HepG2 (cell line): Measurements from ENCODE around the gene FNDC8. TPM values are rescaled to one million over a fixed set of nuclear protein-coding genes. Genes with fewer than 3 reads are reported as not detected.

Experiments
- CENPT ChIP-seq: sonication (generic); formaldehyde crosslinking; IDR thresholded peaks from 2 replicates; pipeline ENCODE4 v1.8.0; 2022; ENCODE audit warnings: low read depth, mild to moderate bottlenecking, moderate library complexity, missing genetic modification reagents
- GATAD1 ChIP-seq: IDR thresholded peaks from 2 replicates; pipeline ENCODE4 v1.6.1; 2016; ENCODE audit warnings: missing genetic modification reagents, missing compliant biosample characterization
- KLF6 ChIP-seq: IDR thresholded peaks from 2 replicates; pipeline ENCODE4 v1.8.0; 2016; ENCODE audit warnings: missing biosample characterization, missing genetic modification reagents
- MED1 ChIP-seq: sonication (generic); formaldehyde crosslinking; IDR thresholded peaks from 2 replicates; pipeline ENCODE4 v1.4.0; 2020; ENCODE audit warnings: missing genetic modification reagents
- POLR2AphosphoS2 ChIP-seq: IDR thresholded peaks from 2 replicates; pipeline ENCODE4 v1.6.1; 2011; ENCODE audit warnings: low read depth, low read length, improper control_type of control experiment
- SOX6 ChIP-seq, 2 experiments: fragments of 450-650 bp in 1 of 2; sonication (generic) in 1 of 2; formaldehyde crosslinking in 1 of 2; IDR thresholded peaks; 2 replicates each; pipeline versions ENCODE4 v1.4.0 to v1.6.1; 2017 to 2020; ENCODE audit warnings: antibody characterized with exemption in 1 of 2, mild to moderate bottlenecking in 1 of 2, missing genetic modification reagents in 1 of 2
- XRCC5 ChIP-seq: fragments of 200-400 bp; formaldehyde crosslinking; optimal IDR thresholded peaks from 2 replicates; pipeline ENCODE3; 2017; ENCODE audit warnings: mild to moderate bottlenecking, low read length
- YEATS2 ChIP-seq: sonication (generic); formaldehyde crosslinking; IDR thresholded peaks from 2 replicates; pipeline ENCODE4 v1.4.0; 2020; ENCODE audit warnings: missing genetic modification reagents, borderline replicate concordance
- ZNF512 ChIP-seq: sonication (generic); formaldehyde crosslinking; IDR thresholded peaks from 2 replicates; pipeline ENCODE4 v1.4.0; 2020; ENCODE audit warnings: mild to moderate bottlenecking, missing genetic modification reagents
- ZNF549 ChIP-seq: sonication (generic); formaldehyde crosslinking; IDR thresholded peaks from 2 replicates; pipeline ENCODE4 v1.5.0; 2020; ENCODE audit warnings: missing genetic modification reagents
- ZNF563 ChIP-seq: sonication (generic); formaldehyde crosslinking; IDR thresholded peaks from 2 replicates; pipeline ENCODE4 v1.8.0; 2022; ENCODE audit warnings: mild to moderate bottlenecking, moderate library complexity, missing genetic modification reagents
- ZNF644 ChIP-seq: IDR thresholded peaks from 2 replicates; pipeline ENCODE4 v1.6.1; 2016; ENCODE audit warnings: low read depth
- ZNF878 ChIP-seq: sonication (generic); formaldehyde crosslinking; IDR thresholded peaks from 2 replicates; pipeline ENCODE4 v1.8.1; 2023; ENCODE audit warnings: mild to moderate bottlenecking, missing genetic modification reagents, moderate library complexity
- ZSCAN30 ChIP-seq: sonication (generic); formaldehyde crosslinking; IDR thresholded peaks from 2 replicates; pipeline ENCODE4 v1.5.0; 2020; ENCODE audit warnings: mild to moderate bottlenecking, missing genetic modification reagents
- polyA plus RNA-seq, 8 experiments: library from polyadenylated mRNA; depleted of rRNA in 3 of 8; stranded (reverse) in 7 of 8; unstranded in 1 of 8; fragments of >200 nt; fragmentation: Illumina TruSeq in 4 of 8; extraction: Trizol in 4 of 8; gene quantifications; 2 replicates each; pipeline versions ENCODE4 v1.2.1 to v1.2.3, GENCODE V29; 2011 to 2016; ENCODE audit warnings: low read depth in 4 of 8, missing spikeins in 1 of 8, mixed read lengths in 1 of 8; ENCODE audit not compliant: insufficient read depth in 1 of 8
- total RNA-seq, 5 experiments: library from RNA; depleted of rRNA; stranded (reverse); fragments of >200 nt; fragmentation: Illumina TruSeq; extraction: Trizol; gene quantifications; 2 replicates each; pipeline ENCODE4 v1.2.3, GENCODE V29; 2016; ENCODE audit warnings: low read depth in 1 of 5
- TF ChIP-seq, protein P1 (sequence below): IDR thresholded peaks from 2 replicates; pipeline ENCODE4 v1.6.1; 2016; ENCODE audit warnings: low read depth, control low read depth
- TF ChIP-seq, protein P2 (sequence below): sonication (generic); formaldehyde crosslinking; IDR thresholded peaks from 2 replicates; pipeline ENCODE4 v1.4.0; 2020; ENCODE audit warnings: missing genetic modification reagents, low read depth, mild to moderate bottlenecking, borderline replicate concordance

FNDC8 gene
- total and polyA plus RNA-seq, 2 of the 13 experiments (the other 11 are each of a cell fraction or from before 2014, with no cell fraction given): not detected

DNA sequence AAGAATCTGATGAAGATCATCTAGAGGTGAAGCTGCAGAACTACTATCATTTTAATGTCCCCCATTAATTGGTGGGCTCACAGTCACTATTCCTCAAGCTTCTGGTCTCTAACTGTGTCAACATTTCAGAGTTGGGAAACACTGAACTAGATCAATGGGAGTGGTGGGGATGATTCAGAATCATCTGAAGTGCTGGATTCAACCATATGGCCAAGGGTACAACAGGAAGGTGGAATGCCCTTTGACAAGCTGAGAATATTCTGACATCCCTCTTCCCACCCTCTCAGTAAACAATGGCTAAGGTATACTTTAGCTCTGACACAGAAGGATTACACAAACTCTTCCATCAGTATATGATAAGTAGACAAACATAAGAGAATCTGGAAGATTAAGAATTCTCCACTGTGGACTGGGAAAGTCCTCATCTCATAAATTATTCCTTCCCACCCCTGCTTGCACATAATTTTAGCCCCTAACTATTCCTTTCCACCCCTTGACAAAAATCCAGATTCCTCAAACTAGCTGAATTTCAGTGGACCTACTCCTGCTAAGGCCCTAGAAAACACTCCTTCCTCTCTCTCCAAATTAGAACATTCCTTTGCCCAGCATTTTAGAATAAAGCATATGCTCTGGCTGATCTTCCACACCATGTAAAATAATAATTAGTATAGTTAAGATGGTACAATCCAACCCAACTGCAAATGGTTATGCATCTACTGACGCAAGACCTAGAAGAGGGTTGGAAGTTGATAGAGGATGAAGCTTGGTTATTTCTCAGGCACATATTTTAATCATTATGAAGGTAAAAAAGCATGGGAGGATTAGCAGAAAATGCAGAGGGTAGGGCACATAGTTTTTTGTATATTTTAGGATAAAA is 41.6 kb upstream of the FNDC8 start (continued):
- TF ChIP-seq, protein P1, sequence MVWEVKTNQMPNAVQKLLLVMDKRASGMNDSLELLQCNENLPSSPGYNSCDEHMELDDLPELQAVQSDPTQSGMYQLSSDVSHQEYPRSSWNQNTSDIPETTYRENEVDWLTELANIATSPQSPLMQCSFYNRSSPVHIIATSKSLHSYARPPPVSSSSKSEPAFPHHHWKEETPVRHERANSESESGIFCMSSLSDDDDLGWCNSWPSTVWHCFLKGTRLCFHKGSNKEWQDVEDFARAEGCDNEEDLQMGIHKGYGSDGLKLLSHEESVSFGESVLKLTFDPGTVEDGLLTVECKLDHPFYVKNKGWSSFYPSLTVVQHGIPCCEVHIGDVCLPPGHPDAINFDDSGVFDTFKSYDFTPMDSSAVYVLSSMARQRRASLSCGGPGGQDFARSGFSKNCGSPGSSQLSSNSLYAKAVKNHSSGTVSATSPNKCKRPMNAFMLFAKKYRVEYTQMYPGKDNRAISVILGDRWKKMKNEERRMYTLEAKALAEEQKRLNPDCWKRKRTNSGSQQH: no peak
- TF ChIP-seq ZNF644 (0 out of 2 replicates have a peak, but pooled peaks have one; percentile 50), ZNF878 (CRISPR knock-in tag) (peak; percentile 46; the same call in 1 of the 2 replicates), ZNF563 (CRISPR knock-in tag) (no peak), MED1 (CRISPR knock-in tag) (peak; percentile 83), POLR2AphosphoS2 (no peak), ZNF549 (CRISPR knock-in tag) (no peak), YEATS2 (no peak), ZNF512 (no peak), ZSCAN30 (CRISPR knock-in tag) (no peak), SOX6 (IDR thresholded peaks at IDR 0.05) (no peak), SOX6 (CRISPR knock-in tag; IDR thresholded peaks at IDR 0.05) (peak; percentile 69), CENPT (CRISPR knock-in tag) (no peak), GATAD1 (CRISPR knock-in tag) (no peak; the same call in 1 of the 2 replicates), KLF6 (CRISPR knock-in tag) (no peak), XRCC5 (no peak)
- TF ChIP-seq, protein P2, sequence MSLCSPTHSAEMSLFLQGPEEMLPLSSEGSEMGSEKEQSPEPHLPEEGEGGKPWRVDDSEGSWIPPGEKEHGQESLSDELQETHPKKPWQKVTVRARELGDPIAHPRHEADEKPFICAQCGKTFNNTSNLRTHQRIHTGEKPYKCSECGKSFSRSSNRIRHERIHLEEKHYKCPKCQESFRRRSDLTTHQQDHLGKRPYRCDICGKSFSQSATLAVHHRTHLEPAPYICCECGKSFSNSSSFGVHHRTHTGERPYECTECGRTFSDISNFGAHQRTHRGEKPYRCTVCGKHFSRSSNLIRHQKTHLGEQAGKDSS (CRISPR knock-in tag): no peak
